Sigmoid colon (tissue), 7 donors: ENCODE measurements around the gene SLC37A4. TPM values are rescaled to one million over a fixed set of nuclear protein-coding genes. Genes with fewer than 3 reads are reported as not detected.
"Not testable (repeated sequence)": the region's sequence is repeated elsewhere in the genome, so short reads cannot be mapped to it uniquely, and the experiment has no call there.

ENCODE experiments used
- DNase-seq: peaks from one replicate; pipeline ENCODE4 v3.0.0-alpha.2; 2019
- H3K27ac ChIP-seq, 4 donors: fragments of 200-600 bp; sonication (generic); one replicate each; pipeline ENCODE4 v1.5.1; 2016 to 2019; ENCODE audit warnings: mild to moderate bottlenecking in 1 of 4
- H3K27me3 ChIP-seq, 3 donors: fragments of 200-600 bp; sonication (generic); one replicate each; pipeline ENCODE4 v1.5.1; 2019; ENCODE audit warnings: mild to moderate bottlenecking in 1 of 3
- H3K36me3 ChIP-seq, 4 donors: fragments of 200-600 bp; sonication (generic); one replicate each; pipeline ENCODE4 v1.5.1; 2016 to 2019
- H3K4me1 ChIP-seq, 4 donors: fragments of 200-600 bp; sonication (generic); one replicate each; pipeline ENCODE4 v1.5.1; 2017 to 2019
- H3K4me3 ChIP-seq, 4 donors: fragments of 200-600 bp; sonication (generic); one replicate each; pipeline ENCODE4 v1.5.1; 2017 to 2019; ENCODE audit warnings: mild to moderate bottlenecking in 2 of 4, moderate library complexity in 1 of 4
- H3K9me3 ChIP-seq, 4 donors: fragments of 200-600 bp in 3 of 4; sonication (generic) in 3 of 4; one replicate each; pipeline versions ENCODE4 v1.5.1 to v1.6.1; 2013 to 2019
- EP300 ChIP-seq, 4 donors: sonication (generic); formaldehyde crosslinking; IDR thresholded peaks; one replicate each; pipeline ENCODE4 v1.6.1; 2017; ENCODE audit warnings: antibody characterized with exemption in 4 of 4
- POLR2A ChIP-seq, 2 donors: fragments of 450-650 bp; IDR thresholded peaks; one replicate each; pipeline ENCODE4 v1.6.1; 2016; ENCODE audit warnings: antibody characterized with exemption in 2 of 2, mild to moderate bottlenecking in 2 of 2, moderate library complexity in 2 of 2
- POLR2AphosphoS5 ChIP-seq, 4 donors: sonication (generic); formaldehyde crosslinking; IDR thresholded peaks; one replicate each; pipeline ENCODE4 v1.6.1; 2017; ENCODE audit warnings: antibody characterized with exemption in 4 of 4
- WGBS, 2 donors: extraction: QIAGEN DNeasy Blood & Tissue Kit; methylation state at CpG; one replicate each; pipeline ENCODE4 v1.1.7; 2013; 5-methylcytosine and 5-hydroxymethylcytosine counted together
- intact Hi-C: fragments of 100-400 bp; cut with DNase I; formaldehyde crosslinking; loops from one replicate; pipeline ENCODE4 v1.15.1; 2023
- polyA plus RNA-seq, 3 donors: library from polyadenylated mRNA; stranded (reverse); fragments of 200-250 nt; gene quantifications; one replicate each; pipeline ENCODE4 v1.2.3, GENCODE V29; 2013
- total RNA-seq, 4 donors: library from RNA; depleted of rRNA; stranded (reverse); fragments of >200 nt; gene quantifications; one replicate each; pipeline ENCODE4 v1.1.0, GENCODE V29; 2016
- TF ChIP-seq, protein P1 (sequence below), 4 experiments: fragments of 450-650 bp in 3 of 4; fragments of 200-600 bp in 1 of 4; IDR thresholded peaks; one replicate each; pipeline ENCODE4 v1.5.1; 2016 to 2019; ENCODE audit warnings: antibody characterized with exemption in 4 of 4, mild to moderate bottlenecking in 3 of 4, moderate library complexity in 2 of 4
- donor health status: healthy with polysubstance abuse.
- donor health status: Bipolar disorder and iron deficiency.
- donor health status: healthy.

Gene SLC37A4
- total and polyA plus RNA-seq, 7 donors = 8.0 to 31.5 (median 11.1) TPM

DNA sequence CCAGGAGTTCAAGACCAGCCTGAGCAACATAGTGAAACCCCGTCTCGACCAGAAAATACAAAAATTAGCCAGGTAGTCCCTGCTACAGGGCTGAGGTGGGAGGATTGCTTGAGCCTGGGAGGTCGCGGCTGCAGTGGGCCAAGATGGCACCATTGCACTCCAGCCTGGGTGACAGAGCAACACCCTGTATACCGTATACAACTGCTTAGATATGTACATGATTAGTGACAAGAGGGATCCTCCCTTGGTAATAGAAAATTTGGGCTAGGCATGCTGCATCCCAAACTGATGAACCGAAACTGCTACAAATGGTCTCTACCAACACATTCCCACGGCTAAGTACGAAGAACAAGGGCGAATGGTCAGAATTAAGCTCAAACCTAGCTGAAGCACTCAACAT is 12.2 kb upstream of the SLC37A4 start:
- H3K27ac ChIP-seq = no peak overlapping the region
- no peak for TF ChIP-seq POLR2A (IDR thresholded peaks at IDR 0.05)
- no peak for TF ChIP-seq POLR2AphosphoS5 (IDR thresholded peaks at IDR 0.05)
- no peak for TF ChIP-seq EP300 (IDR thresholded peaks at IDR 0.05)
- TF ChIP-seq, protein P1, sequence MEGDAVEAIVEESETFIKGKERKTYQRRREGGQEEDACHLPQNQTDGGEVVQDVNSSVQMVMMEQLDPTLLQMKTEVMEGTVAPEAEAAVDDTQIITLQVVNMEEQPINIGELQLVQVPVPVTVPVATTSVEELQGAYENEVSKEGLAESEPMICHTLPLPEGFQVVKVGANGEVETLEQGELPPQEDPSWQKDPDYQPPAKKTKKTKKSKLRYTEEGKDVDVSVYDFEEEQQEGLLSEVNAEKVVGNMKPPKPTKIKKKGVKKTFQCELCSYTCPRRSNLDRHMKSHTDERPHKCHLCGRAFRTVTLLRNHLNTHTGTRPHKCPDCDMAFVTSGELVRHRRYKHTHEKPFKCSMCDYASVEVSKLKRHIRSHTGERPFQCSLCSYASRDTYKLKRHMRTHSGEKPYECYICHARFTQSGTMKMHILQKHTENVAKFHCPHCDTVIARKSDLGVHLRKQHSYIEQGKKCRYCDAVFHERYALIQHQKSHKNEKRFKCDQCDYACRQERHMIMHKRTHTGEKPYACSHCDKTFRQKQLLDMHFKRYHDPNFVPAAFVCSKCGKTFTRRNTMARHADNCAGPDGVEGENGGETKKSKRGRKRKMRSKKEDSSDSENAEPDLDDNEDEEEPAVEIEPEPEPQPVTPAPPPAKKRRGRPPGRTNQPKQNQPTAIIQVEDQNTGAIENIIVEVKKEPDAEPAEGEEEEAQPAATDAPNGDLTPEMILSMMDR (IDR thresholded peaks at IDR 0.05) = no peak
- peaks cover under 1 to 34% (median 17%) of the 10 kb centered on the region in 4 donors for H3K36me3 ChIP-seq
- intact Hi-C loops = no loop called here
- no peak overlapping the region for H3K4me3 ChIP-seq
- H3K4me1 ChIP-seq = no peaks in the 10 kb centered on the region
- H3K9me3 ChIP-seq = no peaks in the 10 kb centered on the region
- DNase-seq = no peak
- no peaks in the 10 kb centered on the region for H3K27me3 ChIP-seq
- 90 to 95% methylated on average over 9 of the region's 9 CpGs for WGBS, 2 donors

DNA sequence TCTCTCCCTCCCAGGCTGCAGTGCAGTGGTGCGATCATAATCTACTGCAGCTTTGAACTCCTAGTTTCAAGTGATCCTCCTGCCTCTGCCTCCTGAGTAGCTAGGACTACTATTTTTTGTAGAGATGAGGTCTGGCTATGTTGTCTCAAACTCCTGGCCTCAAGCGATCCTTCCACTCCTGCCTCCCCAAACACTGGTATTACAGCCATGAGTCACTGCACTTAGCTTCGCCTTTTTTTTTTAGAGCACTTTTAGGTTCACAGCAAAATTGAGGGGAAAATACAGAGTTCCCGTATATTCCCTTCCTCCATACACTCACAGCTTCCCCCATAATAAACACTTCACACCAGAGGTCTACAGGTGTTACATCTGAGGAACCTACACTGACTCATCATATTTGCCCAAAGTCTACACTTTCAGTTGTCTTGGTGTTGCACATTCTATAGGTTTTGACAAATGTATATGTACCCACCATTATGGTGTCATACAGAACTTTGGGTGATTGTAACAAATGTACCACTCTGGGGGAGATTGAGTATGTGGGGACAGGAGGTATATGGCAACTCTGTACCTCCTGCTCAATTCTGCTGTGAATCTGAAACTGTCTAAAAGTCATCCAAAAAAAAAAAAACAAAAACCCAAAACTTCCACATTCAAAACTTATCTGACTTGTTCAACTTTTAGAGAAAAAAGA is 11.3 kb upstream of the SLC37A4 start:
- no peak for TF ChIP-seq POLR2A (IDR thresholded peaks at IDR 0.05)
- no peak for TF ChIP-seq EP300 (IDR thresholded peaks at IDR 0.05)
- TF ChIP-seq, protein P1 (IDR thresholded peaks at IDR 0.05) = no peak
- TF ChIP-seq POLR2AphosphoS5 (IDR thresholded peaks at IDR 0.05) = no peak
- no peak for DNase-seq

DNA sequence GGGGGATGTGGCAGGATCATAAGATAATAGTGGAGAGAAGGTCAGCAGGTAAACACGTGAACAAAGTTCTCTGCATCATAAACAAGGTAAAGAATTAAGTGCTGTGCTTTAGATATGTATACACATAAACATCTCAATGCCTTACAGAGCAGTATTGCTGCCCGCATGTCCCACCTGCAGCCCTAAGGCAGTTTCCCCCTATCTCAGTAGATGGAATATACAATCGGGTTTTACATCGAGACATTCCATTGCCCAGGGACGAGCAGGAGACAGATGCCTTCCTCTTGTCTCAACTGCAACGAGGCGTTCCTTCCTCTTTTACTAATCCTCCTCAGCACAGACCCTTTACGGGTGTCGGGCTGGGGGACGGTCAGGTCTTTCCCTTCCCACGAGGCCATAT is 8.8 kb upstream of the SLC37A4 start:
- H3K36me3 ChIP-seq, DNase-seq, H3K4me1 ChIP-seq, H3K9me3 ChIP-seq, H3K27ac ChIP-seq, H3K4me3 ChIP-seq, H3K27me3 ChIP-seq, intact Hi-C loops: not testable (repeated sequence)
- 46 to 66% methylated on average over 11 of the region's 11 CpGs for WGBS, 2 donors

More for the DNA sequence above, 11.3 kb upstream of the SLC37A4 start:
- Histone ChIP-seq H3K27ac (no peak overlapping the region), H3K36me3 (peaks cover 0 to 24% (median 8%) of the 10 kb centered on the region in 4 donors), H3K4me3 (no peak overlapping the region), H3K27me3 (no peaks in the 10 kb centered on the region), H3K4me1 (no peaks in the 10 kb centered on the region), H3K9me3 (no peaks in the 10 kb centered on the region)
- intact Hi-C loops = no loop called here
- WGBS, 2 donors = 90 to 94% methylated on average over 4 of the region's 4 CpGs

DNA sequence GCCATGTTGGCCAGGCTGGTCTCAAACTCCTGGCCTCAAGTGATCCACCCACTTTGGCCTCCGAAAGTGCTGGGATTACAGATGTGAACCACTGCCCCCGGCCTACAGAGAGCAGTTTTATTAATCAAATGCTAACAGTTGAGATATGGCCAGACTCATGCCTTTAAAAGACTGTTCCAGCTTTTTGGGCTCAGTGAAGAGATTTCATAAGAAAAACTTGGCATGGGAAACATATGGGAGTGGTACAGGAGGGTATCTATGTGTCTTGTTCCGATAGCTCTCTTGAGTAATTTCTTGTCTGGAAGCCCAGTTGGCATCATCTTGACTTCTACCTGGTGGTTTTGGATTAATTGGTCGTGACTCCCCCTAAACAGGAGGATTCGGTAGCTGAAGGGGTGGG is 8.2 kb upstream of the SLC37A4 start:
- intact Hi-C loops = no loop called here
- Histone ChIP-seq H3K27me3 (no peaks in the 10 kb centered on the region), H3K9me3 (no peaks in the 10 kb centered on the region), H3K4me3 (no peak overlapping the region), H3K4me1 (no peaks in the 10 kb centered on the region), H3K36me3 (no peaks in the 10 kb centered on the region), H3K27ac (no peak overlapping the region)
- DNase-seq = no peak
- WGBS, 2 donors = 89% methylated on average over 5 of the region's 5 CpGs
- TF ChIP-seq EP300 (IDR thresholded peaks at IDR 0.05) = no peak
- no peak for TF ChIP-seq POLR2A (IDR thresholded peaks at IDR 0.05)
- TF ChIP-seq POLR2AphosphoS5 (IDR thresholded peaks at IDR 0.05) = no peak
- TF ChIP-seq, protein P1 (IDR thresholded peaks at IDR 0.05) = no peak

DNA sequence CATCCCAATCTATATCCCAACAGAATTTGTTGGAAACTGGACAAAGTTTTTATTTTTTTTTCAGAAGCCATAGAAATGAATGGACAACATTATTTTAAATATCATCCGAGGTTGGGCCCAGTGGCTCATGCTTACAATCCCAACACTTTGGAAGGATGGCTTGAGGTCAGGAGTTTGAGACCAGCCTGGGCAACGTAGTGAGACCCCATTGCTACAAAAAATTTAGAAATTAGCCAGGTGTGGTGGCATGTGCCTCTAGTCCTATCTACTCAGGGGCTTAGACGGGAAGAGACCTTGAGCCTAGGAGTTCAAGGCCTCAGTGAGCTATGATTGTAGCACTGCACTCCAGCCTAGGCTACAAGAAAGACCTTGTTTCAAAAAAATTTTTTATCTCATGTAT is 4.1 kb upstream of the SLC37A4 start:
- TF ChIP-seq POLR2A (IDR thresholded peaks at IDR 0.05) (no peak), EP300 (IDR thresholded peaks at IDR 0.05) (no peak), POLR2AphosphoS5 (IDR thresholded peaks at IDR 0.05) (no peak)
- TF ChIP-seq, protein P1 (IDR thresholded peaks at IDR 0.05) = no peak
- intact Hi-C loops = no loop called here
- Histone ChIP-seq H3K36me3 (no peaks in the 10 kb centered on the region), H3K4me1 (peaks cover 0 to 9% (median 8%) of the 10 kb centered on the region in 4 donors), H3K9me3 (no peaks in the 10 kb centered on the region), H3K27ac (no peak overlapping the region), H3K4me3 (no peak overlapping the region), H3K27me3 (no peaks in the 10 kb centered on the region)
- 88 to 90% methylated on average over 3 of the region's 3 CpGs for WGBS, 2 donors
- no peak for DNase-seq

DNA sequence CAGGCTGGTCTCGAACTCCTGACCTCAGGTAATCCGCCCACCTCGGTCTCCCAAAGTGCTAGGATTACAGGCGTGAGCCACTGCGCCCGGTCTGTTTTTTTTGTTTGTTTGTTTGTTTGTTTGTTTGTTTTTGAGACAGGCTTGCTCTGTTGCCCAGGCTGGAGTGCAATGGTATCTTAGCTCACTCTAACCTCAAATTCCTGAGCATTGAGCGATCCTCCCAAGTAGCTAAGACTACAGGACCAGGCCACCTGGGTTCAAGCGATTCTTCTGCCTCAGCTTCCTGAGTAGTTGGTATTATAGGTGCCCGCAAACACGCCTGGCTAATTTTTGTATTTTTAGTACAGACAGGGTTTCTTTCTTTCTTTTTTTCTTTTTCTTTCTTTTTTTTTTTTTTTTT is 2.7 kb upstream of the SLC37A4 start:
- H3K4me3 ChIP-seq, H3K27ac ChIP-seq, intact Hi-C loops, H3K9me3 ChIP-seq, H3K36me3 ChIP-seq, H3K27me3 ChIP-seq, DNase-seq: not testable (repeated sequence)
- peaks cover 0 to 17% (median 16%) of the 10 kb centered on the region in 4 donors for H3K4me1 ChIP-seq
- WGBS, 2 donors = 81 to 86% methylated on average over 10 of the region's 10 CpGs
